ENCODE data around the gene C1QTNF7.
A peak's percentile ranks its signal among the peaks of the same experiment; 100 is the strongest.

The C1QTNF7 gene

GRCh38 chr4:15427701-15428100 lies at the start of gene C1QTNF7:
Gene C1QTNF7, plus strand, starts transcription at chr4:15428033. Its CDS starts 7,711 bp downstream, at chr4:15435744.
- no peak within 1 kb of the TSS for H3K4me3 ChIP-seq (ENCODE audit: low read depth, low read length)
- no peak for TF ChIP-seq CTCF (conservative IDR thresholded peaks at IDR 0.05; ENCODE audit: low read depth, low read length)
- DNase-seq (ENCODE audit: low read depth), result no peak

- TF ChIP-seq CTCF (conservative IDR thresholded peaks at IDR 0.05; ENCODE audit: low read depth, low read length), result no peak
- peak; percentile 62 for DNase-seq (ENCODE audit: low read depth)
- no peak overlapping the region for H3K4me3 ChIP-seq (ENCODE audit: low read depth, low read length)
Observed at GRCh38 chr4:15378062-15378461, 49.8 kb upstream of the C1QTNF7 start.

GRCh38 chr4:15378493-15378892 lies 49.3 kb upstream of the C1QTNF7 start:
- no peak for DNase-seq (ENCODE audit: low read depth)
- no peak for TF ChIP-seq CTCF (conservative IDR thresholded peaks at IDR 0.05; ENCODE audit: low read depth, low read length)

GRCh38 chr4:15381806-15382338 lies 46.0 kb upstream of the C1QTNF7 start:
- no peak for DNase-seq (ENCODE audit: low read depth)
- no peak for TF ChIP-seq CTCF (conservative IDR thresholded peaks at IDR 0.05; ENCODE audit: low read depth, low read length)
- H3K4me3 ChIP-seq (ENCODE audit: low read depth, low read length), result no peak overlapping the region

More at GRCh38 chr4:15378493-15378892, 49.3 kb upstream of the C1QTNF7 start:
- no peak overlapping the region for H3K4me3 ChIP-seq (ENCODE audit: low read depth, low read length)

GRCh38 chr4:15382669-15383273 lies 45.1 kb upstream of the C1QTNF7 start:
- H3K4me3 ChIP-seq (ENCODE audit: low read depth, low read length), result no peak overlapping the region
- DNase-seq (ENCODE audit: low read depth), result no peak
- TF ChIP-seq CTCF (conservative IDR thresholded peaks at IDR 0.05; ENCODE audit: low read depth, low read length), result no peak

GRCh38 chr4:15385515-15385914 lies 42.3 kb upstream of the C1QTNF7 start:
- no peak overlapping the region for H3K4me3 ChIP-seq (ENCODE audit: low read depth, low read length)
- DNase-seq (ENCODE audit: low read depth), result no peak
- no peak for TF ChIP-seq CTCF (conservative IDR thresholded peaks at IDR 0.05; ENCODE audit: low read depth, low read length)

- no peak for TF ChIP-seq CTCF (conservative IDR thresholded peaks at IDR 0.05; ENCODE audit: low read depth, low read length)
- no peak for DNase-seq (ENCODE audit: low read depth)
- H3K4me3 ChIP-seq (ENCODE audit: low read depth, low read length), result no peak overlapping the region
Observed at GRCh38 chr4:15385928-15386327, 41.9 kb upstream of the C1QTNF7 start.

Measured in choroid plexus epithelial cell (primary cell).